ENCODE results near the gene ZNF747. TPM values are rescaled to one million over a fixed set of nuclear protein-coding genes. Genes with fewer than 3 reads are reported as not detected.
"Not testable (repeated sequence)": the region's sequence is repeated elsewhere in the genome, so short reads cannot be mapped to it uniquely, and the experiment has no call there.

Gene ZNF747
- total RNA-seq, 1 donor, result 11.7 TPM

- peak overlapping the region; percentile 87 for H3K4me3 ChIP-seq (ENCODE audit: low read depth, low read length)
- DNase-seq (ENCODE audit: low read depth), result peak; percentile 97
- TF ChIP-seq CTCF (IDR thresholded peaks at IDR 0.05; ENCODE audit: insufficient read depth, low read depth, low read length), result peak; percentile 24
Observed at GRCh38 chr16:30526823-30527634, 7.6 kb downstream of the ZNF747 start.

- no peak for TF ChIP-seq CTCF (IDR thresholded peaks at IDR 0.05; ENCODE audit: insufficient read depth, low read depth, low read length)
- DNase-seq (ENCODE audit: low read depth), result peak; percentile 46
- H3K4me3 ChIP-seq (ENCODE audit: low read depth, low read length), result peak within 1 kb of the TSS; percentile 87
Observed at GRCh38 chr16:30526137-30526822, 8.4 kb downstream of the ZNF747 start, which contains the start of gene ZNF768. Gene ZNF768 (minus strand): TSS chr16:30526566. CDS start chr16:30526413, 153 bp downstream.

GRCh38 chr16:30525844-30526136 is 8.9 kb downstream of the ZNF747 start:
- peak; percentile 32 for DNase-seq (ENCODE audit: low read depth)
- TF ChIP-seq CTCF (IDR thresholded peaks at IDR 0.05; ENCODE audit: insufficient read depth, low read depth, low read length), result no peak
- H3K4me3 ChIP-seq (ENCODE audit: low read depth, low read length), result peak overlapping the region; percentile 87

GRCh38 chr16:30524575-30525568 is 9.8 kb downstream of the ZNF747 start:
- DNase-seq (ENCODE audit: low read depth), result no peak
- H3K4me3 ChIP-seq (ENCODE audit: low read depth, low read length), result no peak overlapping the region
- no peak for TF ChIP-seq CTCF (IDR thresholded peaks at IDR 0.05; ENCODE audit: insufficient read depth, low read depth, low read length)

GRCh38 chr16:30523768-30524574 is 10.7 kb downstream of the ZNF747 start:
- DNase-seq (ENCODE audit: low read depth), result no peak
- TF ChIP-seq CTCF (IDR thresholded peaks at IDR 0.05; ENCODE audit: insufficient read depth, low read depth, low read length), result no peak
- H3K4me3 ChIP-seq (ENCODE audit: low read depth, low read length), result no peak overlapping the region

- not testable (repeated sequence) for H3K4me3 ChIP-seq (ENCODE audit: low read depth, low read length); DNase-seq (ENCODE audit: low read depth)
Observed at GRCh38 chr16:30522702-30523463, 11.8 kb downstream of the ZNF747 start.

Data from fibroblast of villous mesenchyme (primary cell).